Endodermal cell (in vitro differentiated cells): ENCODE measurements around the gene OR6B1. TPM values are rescaled to one million over a fixed set of nuclear protein-coding genes. Genes with fewer than 3 reads are reported as not detected.

Experiments used
- DNase-seq: peaks from one replicate; pipeline ENCODE4 v3.0.0-alpha.2; 2017
- H3K27ac ChIP-seq: 2 replicates; pipeline ENCODE4 v1.5.1; 2013; ENCODE audit warnings: mild to moderate bottlenecking, low read depth, low read length, moderate library complexity
- H3K27me3 ChIP-seq: 2 replicates; pipeline ENCODE4 v1.6.1; 2013; ENCODE audit warnings: mild to moderate bottlenecking, low read length, moderate library complexity; ENCODE audit not compliant: insufficient read depth, control insufficient read depth, poor library complexity, severe bottlenecking
- H3K36me3 ChIP-seq: 2 replicates; pipeline ENCODE4 v1.7.0; 2013; ENCODE audit warnings: mild to moderate bottlenecking, low read length, moderate library complexity; ENCODE audit not compliant: control insufficient read depth, insufficient read depth
- H3K4me1 ChIP-seq: one replicate; pipeline ENCODE4 v1.7.0; 2013; ENCODE audit warnings: low read length; ENCODE audit not compliant: control insufficient read depth, insufficient read depth
- H3K4me3 ChIP-seq: 2 replicates; pipeline ENCODE4 v1.5.1; 2013; ENCODE audit warnings: mild to moderate bottlenecking, low read length, moderate library complexity
- H3K9ac ChIP-seq: 2 replicates; pipeline ENCODE4 v1.6.1; 2013; ENCODE audit warnings: mild to moderate bottlenecking, low read length, moderate library complexity; ENCODE audit not compliant: poor library complexity, severe bottlenecking; ENCODE audit errors: extremely low read depth
- H3K9me3 ChIP-seq: 2 replicates; pipeline ENCODE4 v1.6.1; 2013; ENCODE audit warnings: mild to moderate bottlenecking, low read length, moderate library complexity; ENCODE audit not compliant: control insufficient read depth
- H3K27ac Mint-ChIP-seq: 2 replicates; pipeline ENCODE4 v1.8.0; 2020; ENCODE audit warnings: mixed read lengths
- H3K27me3 Mint-ChIP-seq: 2 replicates; pipeline ENCODE4 v1.8.0; 2021; ENCODE audit warnings: mild to moderate bottlenecking, mixed read lengths; ENCODE audit not compliant: insufficient read depth
- H3K36me3 Mint-ChIP-seq: 2 replicates; pipeline ENCODE4 v1.8.0; 2020; ENCODE audit warnings: low read depth, mixed read lengths
- H3K4me1 Mint-ChIP-seq: 2 replicates; pipeline ENCODE4 v1.8.0; 2020; ENCODE audit warnings: mixed read lengths
- H3K4me3 Mint-ChIP-seq: 2 replicates; pipeline ENCODE4 v1.8.0; 2020; ENCODE audit warnings: mild to moderate bottlenecking, moderate library complexity, mixed read lengths
- H3K9me3 Mint-ChIP-seq: 2 replicates; pipeline ENCODE4 v1.8.0; 2020; ENCODE audit warnings: mild to moderate bottlenecking, mixed read lengths
- CTCF ChIP-seq: fragments of 200-600 bp; sonication (generic); conservative IDR thresholded peaks from 2 replicates; pipeline ENCODE4 v1.5.0; 2021; ENCODE audit warnings: antibody characterized with exemption, mild to moderate bottlenecking
- WGBS, 2 experiments: methylation state at CpG; one replicate each; pipeline versions ENCODE4 v1.1.5 to v1.1.7; 2013; ENCODE audit warnings: missing lambda C conversion rate in 2 of 2, mixed read lengths in 1 of 2; ENCODE audit not compliant: insufficient coverage in 1 of 2, insufficient read length in 1 of 2; 5-methylcytosine and 5-hydroxymethylcytosine counted together
- total RNA-seq, 2 donors: library from RNA; stranded (reverse); fragmentation: NEBNext Ultra II Directional in 1 of 2; extraction: Animal tissue kit (Norgen Biotek cat#: 25700) in 1 of 2; gene quantifications; 2 replicates in 1 of 2; 3 replicates in 1 of 2; pipeline ENCODE4 v1.2.1, GENCODE V29; 2021

The OR6B1 gene
- total RNA-seq, 2 donors from 2014 or later: not detected

- no peaks in the 10 kb centered on the region for H3K4me1 ChIP-seq
- Mint-ChIP-seq H3K36me3 (no peaks in the 10 kb centered on the region), H3K9me3 (peaks cover 18% of the 10 kb centered on the region), H3K4me1 (no peaks in the 10 kb centered on the region), H3K27ac (no peak overlapping the region), H3K27me3 (peaks cover 3% of the 10 kb centered on the region), H3K4me3 (no peak overlapping the region)
- WGBS, 2 experiments: 85 to 100% methylated on average over 1 to 5 of the region's 5 CpGs
- no peak overlapping the region for H3K4me3 ChIP-seq
- H3K27ac ChIP-seq: no peak overlapping the region
- no peak overlapping the region for H3K9ac ChIP-seq
- H3K36me3 ChIP-seq: no peaks in the 10 kb centered on the region
- no peak for DNase-seq
- no peak for TF ChIP-seq CTCF
- peaks cover 14% of the 10 kb centered on the region for H3K9me3 ChIP-seq
- no peaks in the 10 kb centered on the region for H3K27me3 ChIP-seq
Measured at GRCh38 chr7:144004703-144005102, 4.6 kb downstream of the OR6B1 start.

GRCh38 chr7:144006029-144006691, 6.0 kb downstream of the OR6B1 start:
- Histone ChIP-seq H3K27me3 (no peaks in the 10 kb centered on the region), H3K27ac (no peak overlapping the region), H3K36me3 (no peaks in the 10 kb centered on the region), H3K9ac (no peak overlapping the region), H3K4me1 (no peaks in the 10 kb centered on the region), H3K4me3 (no peak overlapping the region), H3K9me3 (peaks cover 25% of the 10 kb centered on the region)
- 100% methylated on average over 1 of the region's 1 CpG; no CpG with 5 or more reads in 1 of the 2 experiments for WGBS, 2 experiments
- H3K4me3 Mint-ChIP-seq: no peak overlapping the region
- TF ChIP-seq CTCF: no peak
- H3K27me3 Mint-ChIP-seq: peaks cover 3% of the 10 kb centered on the region
- H3K27ac Mint-ChIP-seq: no peak overlapping the region
- no peaks in the 10 kb centered on the region for H3K36me3 Mint-ChIP-seq
- no peak for DNase-seq
- peaks cover 33% of the 10 kb centered on the region for H3K9me3 Mint-ChIP-seq
- no peaks in the 10 kb centered on the region for H3K4me1 Mint-ChIP-seq

- no peaks in the 10 kb centered on the region for H3K4me1 ChIP-seq
- 94% methylated on average over 1 of the region's 1 CpG; no CpG with 5 or more reads in 1 of the 2 experiments for WGBS, 2 experiments
- Mint-ChIP-seq H3K27ac (no peak overlapping the region), H3K27me3 (peaks cover 2% of the 10 kb centered on the region), H3K4me1 (no peaks in the 10 kb centered on the region), H3K36me3 (no peaks in the 10 kb centered on the region), H3K4me3 (no peak overlapping the region), H3K9me3 (peaks cover 38% of the 10 kb centered on the region)
- H3K9ac ChIP-seq: no peak overlapping the region
- no peak overlapping the region for H3K4me3 ChIP-seq
- TF ChIP-seq CTCF: no peak
- H3K36me3 ChIP-seq: no peaks in the 10 kb centered on the region
- H3K27me3 ChIP-seq: no peaks in the 10 kb centered on the region
- peaks cover 25% of the 10 kb centered on the region for H3K9me3 ChIP-seq
- DNase-seq: no peak
- H3K27ac ChIP-seq: no peak overlapping the region
Measured at GRCh38 chr7:144006692-144007042, 6.5 kb downstream of the OR6B1 start.
